Cardiac fibroblast (primary cell): ENCODE results near the gene CAPN5.

Experiments used
- DNase-seq, 2 donors: peaks; one replicate each; pipeline versions ENCODE4 v3.0.0 to v3.0.0-alpha.2; 2010; ENCODE audit warnings: low read depth in 2 of 2
- H3K4me3 ChIP-seq, 2 donors: replicated peaks in 1 of 2; 1 replicate in 1 of 2; 2 replicates in 1 of 2; pipeline ENCODE4 v1.5.1; 2011; ENCODE audit warnings: low read depth in 2 of 2, low read length in 2 of 2, mild to moderate bottlenecking in 2 of 2, moderate library complexity in 1 of 2
- CTCF ChIP-seq: IDR thresholded peaks from one replicate; pipeline ENCODE4 v1.5.1; 2011; ENCODE audit warnings: low read depth, mild to moderate bottlenecking, low read length, inconsistent platforms

Gene CAPN5

GRCh38 chr11:77153276-77154185 is 86.8 kb downstream of the CAPN5 start:
- TF ChIP-seq CTCF, result no peak
- no peak for DNase-seq
- H3K4me3 ChIP-seq, result no peak overlapping the region

DNA sequence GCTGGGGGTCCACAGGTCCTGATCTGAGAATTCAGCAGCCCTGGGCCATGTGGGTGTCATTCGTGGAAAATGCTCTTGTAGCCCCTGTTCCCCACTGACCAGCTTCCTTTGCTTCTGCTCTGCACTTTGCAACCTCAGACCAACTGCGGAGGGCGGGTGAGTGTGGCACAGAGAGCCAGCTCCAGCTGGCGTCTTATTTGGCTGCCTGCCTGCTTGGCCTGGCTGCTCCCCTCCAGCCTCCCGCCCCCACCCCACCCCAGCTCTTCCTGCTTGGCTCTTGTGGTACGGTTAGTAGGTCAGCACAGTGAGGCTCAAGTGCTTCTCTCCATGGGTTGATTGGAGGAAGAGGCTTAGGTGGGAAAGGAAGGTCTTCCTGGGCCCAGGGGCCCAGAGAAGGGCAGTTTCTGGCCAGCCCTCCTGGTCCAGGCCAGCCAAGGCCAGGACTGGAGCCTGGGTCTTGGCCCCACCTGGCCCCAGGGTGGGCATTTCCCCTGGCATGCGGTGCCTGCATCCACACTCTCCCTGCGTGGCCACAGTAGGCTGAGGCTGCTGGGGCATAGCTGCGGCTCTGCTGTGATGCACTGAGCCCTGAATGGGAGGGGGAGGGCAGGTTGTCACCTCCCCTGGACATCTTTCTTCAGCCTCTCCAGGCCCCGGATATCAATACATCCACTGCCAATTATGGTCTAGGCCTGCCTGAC is 87.8 kb downstream of the CAPN5 start:
- no peak for DNase-seq
- H3K4me3 ChIP-seq, result no peak overlapping the region
- no peak for TF ChIP-seq CTCF

GRCh38 chr11:77155082-77155475 is 88.3 kb downstream of the CAPN5 start:
- TF ChIP-seq CTCF, result no peak
- H3K4me3 ChIP-seq, result no peak overlapping the region
- no peak for DNase-seq

DNA sequence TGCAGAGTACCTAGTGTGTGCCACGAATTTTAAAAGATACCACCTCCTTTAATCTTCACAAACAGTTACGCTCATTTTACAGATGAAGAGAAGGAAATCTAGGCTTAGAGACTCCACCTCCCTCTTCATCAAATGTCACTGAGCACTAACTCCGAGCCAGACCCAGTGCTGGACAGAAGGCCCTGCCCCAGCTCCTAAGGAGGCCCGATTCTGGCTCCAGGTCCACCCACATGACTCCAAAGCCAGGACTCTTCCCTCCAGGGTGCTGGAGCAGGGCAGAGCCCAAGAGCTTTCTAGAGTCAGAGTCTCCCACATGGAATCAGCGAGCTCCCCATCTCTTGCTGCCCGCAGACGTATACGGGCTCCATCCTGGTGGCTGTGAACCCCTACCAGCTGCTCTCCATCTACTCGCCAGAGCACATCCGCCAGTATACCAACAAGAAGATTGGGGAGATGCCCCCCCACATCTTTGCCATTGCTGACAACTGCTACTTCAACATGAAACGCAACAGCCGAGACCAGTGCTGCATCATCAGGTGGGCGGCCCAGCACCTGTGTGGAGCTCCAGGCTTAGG is 88.9 kb downstream of the CAPN5 start:
- no peak for TF ChIP-seq CTCF
- DNase-seq, result no peak
- H3K4me3 ChIP-seq, result no peak overlapping the region

DNA sequence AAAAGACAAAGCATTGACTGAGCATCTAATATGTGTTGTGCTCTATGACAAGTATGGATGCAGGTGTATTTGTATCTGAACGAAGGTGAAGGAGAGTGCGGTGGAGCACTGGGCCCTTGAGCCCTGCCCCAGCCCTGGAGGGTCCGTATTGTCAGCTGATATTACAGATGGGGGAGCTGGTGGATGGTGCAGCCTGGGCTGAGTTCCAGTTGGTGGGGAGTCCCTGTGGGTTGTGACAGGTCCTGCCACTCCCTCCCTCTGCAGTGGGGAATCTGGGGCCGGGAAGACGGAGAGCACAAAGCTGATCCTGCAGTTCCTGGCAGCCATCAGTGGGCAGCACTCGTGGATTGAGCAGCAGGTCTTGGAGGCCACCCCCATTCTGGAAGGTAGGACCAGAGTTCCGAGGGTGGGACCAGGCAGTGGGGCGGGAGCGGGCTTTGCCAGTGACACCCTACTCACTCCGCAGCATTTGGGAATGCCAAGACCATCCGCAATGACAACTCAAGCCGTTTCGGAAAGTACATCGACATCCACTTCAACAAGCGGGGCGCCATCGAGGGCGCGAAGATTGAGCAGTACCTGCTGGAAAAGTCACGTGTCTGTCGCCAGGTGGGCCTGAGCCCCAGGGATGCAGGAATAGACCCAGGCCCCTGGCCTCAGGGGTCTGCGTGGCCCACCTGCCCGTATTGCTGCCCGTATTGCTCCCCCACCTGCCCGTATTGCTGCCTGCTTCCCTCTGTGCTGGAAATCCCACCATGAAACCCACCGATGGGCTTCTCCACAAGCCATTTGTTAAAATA is 89.8 kb downstream of the CAPN5 start:
- no peak for DNase-seq
- no peak overlapping the region for H3K4me3 ChIP-seq
- no peak for TF ChIP-seq CTCF

DNA sequence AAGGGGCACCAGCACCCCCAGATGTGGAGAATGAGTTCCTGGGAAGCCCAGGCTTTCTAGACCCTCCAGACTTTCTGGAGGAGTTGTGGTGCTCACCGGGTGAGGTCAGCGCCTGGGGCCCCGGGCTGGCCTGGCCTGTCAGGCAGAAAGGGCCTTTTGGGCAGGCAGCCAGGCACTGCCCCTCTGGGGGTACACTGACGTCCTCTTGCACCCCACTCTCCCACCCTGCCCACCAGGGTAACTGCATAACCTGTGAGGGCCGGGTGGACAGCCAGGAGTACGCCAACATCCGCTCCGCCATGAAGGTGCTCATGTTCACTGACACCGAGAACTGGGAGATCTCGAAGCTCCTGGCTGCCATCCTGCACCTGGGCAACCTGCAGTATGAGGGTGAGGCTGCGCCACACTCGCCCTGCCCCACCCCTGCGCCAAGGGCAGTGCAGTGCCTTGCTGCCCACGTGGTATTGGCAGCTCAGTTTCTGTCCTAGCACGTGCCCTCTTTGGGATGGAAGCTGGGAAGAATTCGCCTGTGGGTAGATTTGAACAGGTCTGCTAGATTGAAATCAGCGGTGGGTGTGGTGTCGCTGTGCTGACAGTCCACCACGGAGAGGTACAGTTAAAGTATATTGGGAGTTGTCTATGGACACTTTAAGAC is 91.4 kb downstream of the CAPN5 start:
- no peak overlapping the region for H3K4me3 ChIP-seq
- DNase-seq, result no peak
- TF ChIP-seq CTCF, result no peak
